ENCODE results near the gene STXBP5.

Gene STXBP5

DNA sequence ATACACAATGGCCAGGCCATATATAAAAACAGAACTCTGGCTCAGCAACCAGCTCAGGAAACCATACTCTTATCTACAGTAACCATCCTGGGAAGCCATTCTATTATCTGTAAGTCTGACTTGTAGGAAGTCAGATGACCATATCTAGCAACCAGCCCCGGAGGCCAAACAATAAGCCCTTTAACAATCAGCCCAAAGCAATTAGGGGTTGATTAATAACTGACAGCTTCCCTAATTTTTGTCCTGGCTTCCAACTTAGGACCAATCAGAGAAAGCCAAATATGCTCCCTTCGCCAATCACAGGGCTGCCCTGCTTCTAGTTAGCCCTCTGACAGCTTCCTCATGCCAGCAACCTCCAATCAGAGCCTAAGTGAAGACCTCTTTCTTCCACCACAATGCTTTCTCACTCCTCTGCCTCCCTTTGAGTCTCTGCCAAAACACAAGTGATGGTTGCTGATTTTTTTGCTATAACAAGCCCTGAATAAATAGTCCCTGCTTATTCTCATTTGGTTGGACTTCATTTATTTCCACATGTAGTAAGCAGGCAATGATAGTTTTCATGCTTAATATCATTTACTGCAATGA is 37.8 kb upstream of the STXBP5 start:
- H3K4me3 ChIP-seq (ENCODE audit: low read depth, low read length): no peak overlapping the region
- DNase-seq (ENCODE audit: low read depth): peak; percentile 49
- TF ChIP-seq, protein P1, sequence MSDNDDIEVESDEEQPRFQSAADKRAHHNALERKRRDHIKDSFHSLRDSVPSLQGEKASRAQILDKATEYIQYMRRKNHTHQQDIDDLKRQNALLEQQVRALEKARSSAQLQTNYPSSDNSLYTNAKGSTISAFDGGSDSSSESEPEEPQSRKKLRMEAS (IDR thresholded peaks at IDR 0.05; ENCODE audit: low read depth, low read length): no peak
- no peak for TF ChIP-seq MYC (IDR thresholded peaks at IDR 0.05; ENCODE audit: low read depth, low read length)
- TF ChIP-seq, protein P2, sequence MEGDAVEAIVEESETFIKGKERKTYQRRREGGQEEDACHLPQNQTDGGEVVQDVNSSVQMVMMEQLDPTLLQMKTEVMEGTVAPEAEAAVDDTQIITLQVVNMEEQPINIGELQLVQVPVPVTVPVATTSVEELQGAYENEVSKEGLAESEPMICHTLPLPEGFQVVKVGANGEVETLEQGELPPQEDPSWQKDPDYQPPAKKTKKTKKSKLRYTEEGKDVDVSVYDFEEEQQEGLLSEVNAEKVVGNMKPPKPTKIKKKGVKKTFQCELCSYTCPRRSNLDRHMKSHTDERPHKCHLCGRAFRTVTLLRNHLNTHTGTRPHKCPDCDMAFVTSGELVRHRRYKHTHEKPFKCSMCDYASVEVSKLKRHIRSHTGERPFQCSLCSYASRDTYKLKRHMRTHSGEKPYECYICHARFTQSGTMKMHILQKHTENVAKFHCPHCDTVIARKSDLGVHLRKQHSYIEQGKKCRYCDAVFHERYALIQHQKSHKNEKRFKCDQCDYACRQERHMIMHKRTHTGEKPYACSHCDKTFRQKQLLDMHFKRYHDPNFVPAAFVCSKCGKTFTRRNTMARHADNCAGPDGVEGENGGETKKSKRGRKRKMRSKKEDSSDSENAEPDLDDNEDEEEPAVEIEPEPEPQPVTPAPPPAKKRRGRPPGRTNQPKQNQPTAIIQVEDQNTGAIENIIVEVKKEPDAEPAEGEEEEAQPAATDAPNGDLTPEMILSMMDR (IDR thresholded peaks at IDR 0.05; ENCODE audit: low read depth, low read length): no peak
- no peak for TF ChIP-seq POLR2A (IDR thresholded peaks at IDR 0.05; ENCODE audit: extremely low read depth, insufficient read length)

DNA sequence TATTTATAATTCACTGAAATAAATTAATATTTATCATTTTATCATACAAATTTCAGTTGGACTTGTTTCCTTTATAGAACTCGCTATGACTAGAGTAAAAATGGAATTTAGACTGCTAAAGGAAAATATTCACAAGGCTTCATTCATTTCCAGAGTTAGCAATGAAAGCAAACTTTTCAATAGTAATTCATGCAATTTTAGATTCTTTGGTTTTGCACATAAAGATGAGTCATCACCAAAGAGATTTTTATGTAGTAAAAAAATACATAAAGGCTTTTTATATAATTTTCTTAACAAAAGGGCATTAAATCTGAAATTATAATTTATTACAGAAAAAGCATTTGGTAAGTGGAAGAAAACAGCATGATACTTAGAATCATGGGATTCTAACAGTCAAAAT is 37.2 kb upstream of the STXBP5 start:
- no peak for TF ChIP-seq POLR2A (IDR thresholded peaks at IDR 0.05; ENCODE audit: extremely low read depth, insufficient read length)
- no peak for TF ChIP-seq MYC (IDR thresholded peaks at IDR 0.05; ENCODE audit: low read depth, low read length)
- DNase-seq (ENCODE audit: low read depth): no peak
- H3K4me3 ChIP-seq (ENCODE audit: low read depth, low read length): no peak overlapping the region

DNA sequence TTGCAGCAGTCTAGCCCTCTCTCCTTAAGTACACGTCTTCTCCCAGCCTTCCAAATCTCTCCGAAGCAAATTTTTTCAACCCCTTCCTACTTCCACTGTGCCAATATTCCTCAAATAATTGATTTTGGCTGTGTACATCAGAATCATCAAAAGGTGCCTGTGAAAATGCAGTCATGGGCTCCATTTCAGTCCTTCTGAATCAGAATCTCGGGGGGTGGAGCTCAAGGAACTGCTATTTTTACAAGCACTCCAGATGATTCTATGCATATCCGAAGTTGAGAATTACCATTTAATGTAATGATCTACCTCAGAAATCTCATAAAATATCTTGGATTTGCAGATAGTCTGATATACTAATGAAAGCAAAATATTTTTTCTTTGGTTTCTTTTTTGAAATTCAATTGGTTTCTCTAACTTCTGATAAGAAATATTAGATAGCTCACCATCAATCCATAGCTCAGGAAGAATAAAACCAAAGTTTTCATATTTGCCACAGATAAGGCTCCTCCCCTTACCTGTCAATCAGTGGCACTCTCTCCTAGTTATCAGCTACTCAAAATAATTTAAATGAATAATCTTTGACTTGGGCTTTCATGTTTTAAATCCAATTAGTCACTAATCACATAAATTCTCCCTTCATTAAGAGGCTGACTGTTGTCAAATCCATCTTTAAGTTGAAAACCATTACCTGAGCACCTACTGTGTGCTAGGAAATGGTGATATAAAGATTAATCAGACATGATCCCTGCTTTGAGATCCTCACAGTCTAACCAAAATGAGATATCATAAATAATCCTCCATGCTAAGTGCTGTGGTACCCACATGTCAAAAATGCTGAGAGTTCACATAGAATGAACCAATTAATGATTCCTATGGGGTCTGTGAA is 36.4 kb upstream of the STXBP5 start:
- no peak overlapping the region for H3K4me3 ChIP-seq (ENCODE audit: low read depth, low read length)
- no peak for DNase-seq (ENCODE audit: low read depth)
- TF ChIP-seq MYC (IDR thresholded peaks at IDR 0.05; ENCODE audit: low read depth, low read length) (no peak), POLR2A (IDR thresholded peaks at IDR 0.05; ENCODE audit: extremely low read depth, insufficient read length) (no peak)
- TF ChIP-seq, protein P1 (IDR thresholded peaks at IDR 0.05; ENCODE audit: low read depth, low read length): no peak
- TF ChIP-seq, protein P2 (IDR thresholded peaks at IDR 0.05; ENCODE audit: low read depth, low read length): no peak

DNA sequence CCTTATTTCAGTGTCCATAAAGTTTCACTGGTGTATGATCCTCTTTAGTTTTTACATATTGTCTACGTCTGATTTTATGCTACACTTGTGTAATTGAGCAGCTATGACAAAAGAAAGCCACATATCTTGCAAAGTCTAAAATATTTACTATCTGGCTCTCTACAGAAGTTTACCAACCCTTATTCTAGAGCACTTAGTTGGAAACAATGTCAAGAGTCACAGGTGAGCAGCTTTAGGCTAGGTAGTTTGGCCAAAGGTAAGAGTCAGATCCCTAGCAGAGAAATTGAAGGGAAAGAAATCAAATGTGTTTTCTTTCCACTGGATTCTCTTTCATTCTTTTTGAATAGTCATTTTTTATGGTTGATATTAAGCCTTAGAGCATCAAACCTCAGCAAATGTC is 34.7 kb upstream of the STXBP5 start:
- TF ChIP-seq, protein P1 (IDR thresholded peaks at IDR 0.05; ENCODE audit: low read depth, low read length): no peak
- H3K4me3 ChIP-seq (ENCODE audit: low read depth, low read length): no peak overlapping the region

DNA sequence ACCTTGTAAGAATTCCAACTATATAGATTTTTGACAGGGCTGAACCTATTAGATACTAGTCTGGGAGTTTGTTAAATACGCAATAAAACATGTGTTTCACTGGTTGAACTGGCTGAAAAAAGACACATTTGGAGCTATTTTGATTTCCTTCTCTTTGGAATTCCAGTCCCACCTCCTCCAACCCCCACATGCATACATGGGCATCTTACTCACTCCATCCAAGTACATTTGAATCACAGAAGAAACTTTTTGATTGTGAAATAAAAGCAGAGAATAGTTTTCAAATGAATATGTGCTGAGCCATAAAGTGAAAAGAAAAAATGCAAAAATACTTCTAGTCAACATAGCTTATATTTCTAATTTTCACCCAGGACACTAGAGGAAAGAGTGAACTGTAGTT is 33.9 kb upstream of the STXBP5 start:
- no peak overlapping the region for H3K4me3 ChIP-seq (ENCODE audit: low read depth, low read length)
- TF ChIP-seq, protein P1 (IDR thresholded peaks at IDR 0.05; ENCODE audit: low read depth, low read length): no peak
- TF ChIP-seq MYC (IDR thresholded peaks at IDR 0.05; ENCODE audit: low read depth, low read length) (no peak), POLR2A (IDR thresholded peaks at IDR 0.05; ENCODE audit: extremely low read depth, insufficient read length) (no peak)
- TF ChIP-seq, protein P2 (IDR thresholded peaks at IDR 0.05; ENCODE audit: low read depth, low read length): no peak
- no peak for DNase-seq (ENCODE audit: low read depth)

More for the DNA sequence above, 34.7 kb upstream of the STXBP5 start:
- DNase-seq (ENCODE audit: low read depth): no peak

DNA sequence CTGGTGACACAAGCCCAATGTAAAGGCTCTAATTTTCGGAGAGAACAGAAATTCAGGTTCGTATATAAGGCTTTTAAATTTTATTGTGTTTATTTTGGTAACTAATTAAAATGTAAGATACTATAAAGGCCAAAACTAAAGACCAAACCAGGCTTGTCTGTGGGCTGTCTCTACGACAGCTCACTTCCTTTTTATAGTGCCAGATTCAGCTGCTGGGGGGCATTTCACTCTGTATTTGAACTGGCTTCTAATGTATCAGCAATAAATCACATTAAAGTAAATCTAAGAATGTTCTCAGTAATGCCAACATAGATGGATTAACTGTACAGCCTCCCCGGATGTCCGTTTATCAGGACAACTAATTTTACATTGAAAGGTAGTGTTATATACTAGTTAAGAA is 31.1 kb upstream of the STXBP5 start:
- DNase-seq (ENCODE audit: low read depth): no peak
- TF ChIP-seq POLR2A (IDR thresholded peaks at IDR 0.05; ENCODE audit: extremely low read depth, insufficient read length): no peak
- TF ChIP-seq MYC (IDR thresholded peaks at IDR 0.05; ENCODE audit: low read depth, low read length): no peak
- TF ChIP-seq, protein P1 (IDR thresholded peaks at IDR 0.05; ENCODE audit: low read depth, low read length): no peak
- TF ChIP-seq, protein P2 (IDR thresholded peaks at IDR 0.05; ENCODE audit: low read depth, low read length): no peak
- H3K4me3 ChIP-seq (ENCODE audit: low read depth, low read length): no peak overlapping the region
